ENCODE measurements around the gene SUSD5. TPM values are rescaled to one million over a fixed set of nuclear protein-coding genes. Genes with fewer than 3 reads are reported as not detected.

The SUSD5 gene
- polyA plus RNA-seq, 1 of the 3 experiments (the other 2 are of a cell fraction) = 1.2 TPM

DNA sequence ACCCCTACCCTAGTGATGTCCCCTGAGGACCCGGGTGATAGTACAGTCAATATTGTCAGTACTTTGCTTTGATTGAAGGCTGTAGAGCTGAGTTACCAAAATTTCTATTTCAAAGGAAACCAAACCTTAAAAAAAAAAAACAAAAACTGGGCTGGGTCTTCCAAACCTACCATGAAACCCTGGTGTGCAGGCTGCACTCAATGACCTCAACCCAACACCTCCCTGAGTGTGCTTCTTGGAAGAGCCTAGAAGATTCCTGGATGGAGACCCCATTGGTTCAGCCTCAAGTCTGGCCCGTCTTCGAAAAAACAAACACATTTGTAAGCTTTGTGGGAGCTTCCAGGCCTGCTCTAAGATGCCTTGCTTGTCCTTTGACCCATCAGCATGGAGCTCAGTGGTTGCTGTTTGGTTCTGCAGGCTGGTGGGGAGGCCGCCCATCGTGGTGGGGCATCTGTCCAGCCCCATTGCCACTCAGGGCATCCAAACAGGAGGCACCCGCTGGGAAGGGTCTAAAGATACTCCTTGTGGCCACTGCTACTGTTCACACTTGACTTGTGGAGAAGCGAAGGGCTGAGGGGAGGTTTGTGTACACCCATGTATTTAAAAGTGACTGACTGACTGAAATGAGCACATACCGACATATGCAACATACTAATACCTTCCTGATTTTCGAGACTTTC is 72.6 kb downstream of the SUSD5 start:
- TF ChIP-seq JUND (IDR thresholded peaks at IDR 0.05) = no peak
- TF ChIP-seq, protein P1, sequence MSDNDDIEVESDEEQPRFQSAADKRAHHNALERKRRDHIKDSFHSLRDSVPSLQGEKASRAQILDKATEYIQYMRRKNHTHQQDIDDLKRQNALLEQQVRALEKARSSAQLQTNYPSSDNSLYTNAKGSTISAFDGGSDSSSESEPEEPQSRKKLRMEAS (IDR thresholded peaks at IDR 0.05; ENCODE audit: low read depth) = no peak
- no peak for TF ChIP-seq RFX5 (IDR thresholded peaks at IDR 0.05; ENCODE audit: low read length)
- no peak for TF ChIP-seq NFIC (IDR thresholded peaks at IDR 0.05; ENCODE audit: borderline replicate concordance)
- no peak for TF ChIP-seq SMC3 (IDR thresholded peaks at IDR 0.05; ENCODE audit: low read depth, low read length)
- no peak for TF ChIP-seq TCF12 (IDR thresholded peaks at IDR 0.05)
- TF ChIP-seq, protein P2, sequence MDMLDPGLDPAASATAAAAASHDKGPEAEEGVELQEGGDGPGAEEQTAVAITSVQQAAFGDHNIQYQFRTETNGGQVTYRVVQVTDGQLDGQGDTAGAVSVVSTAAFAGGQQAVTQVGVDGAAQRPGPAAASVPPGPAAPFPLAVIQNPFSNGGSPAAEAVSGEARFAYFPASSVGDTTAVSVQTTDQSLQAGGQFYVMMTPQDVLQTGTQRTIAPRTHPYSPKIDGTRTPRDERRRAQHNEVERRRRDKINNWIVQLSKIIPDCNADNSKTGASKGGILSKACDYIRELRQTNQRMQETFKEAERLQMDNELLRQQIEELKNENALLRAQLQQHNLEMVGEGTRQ (IDR thresholded peaks at IDR 0.05; ENCODE audit: borderline replicate concordance, low read depth, low read length) = no peak
- TF ChIP-seq TAF1 (IDR thresholded peaks at IDR 0.05; ENCODE audit: borderline replicate concordance, low read depth, low read length) = no peak
- TF ChIP-seq, protein P3, sequence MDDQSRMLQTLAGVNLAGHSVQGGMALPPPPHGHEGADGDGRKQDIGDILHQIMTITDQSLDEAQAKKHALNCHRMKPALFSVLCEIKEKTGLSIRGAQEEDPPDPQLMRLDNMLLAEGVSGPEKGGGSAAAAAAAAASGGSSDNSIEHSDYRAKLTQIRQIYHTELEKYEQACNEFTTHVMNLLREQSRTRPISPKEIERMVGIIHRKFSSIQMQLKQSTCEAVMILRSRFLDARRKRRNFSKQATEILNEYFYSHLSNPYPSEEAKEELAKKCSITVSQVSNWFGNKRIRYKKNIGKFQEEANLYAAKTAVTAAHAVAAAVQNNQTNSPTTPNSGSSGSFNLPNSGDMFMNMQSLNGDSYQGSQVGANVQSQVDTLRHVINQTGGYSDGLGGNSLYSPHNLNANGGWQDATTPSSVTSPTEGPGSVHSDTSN (IDR thresholded peaks at IDR 0.05) = no peak
- no peak for TF ChIP-seq FOSL2 (IDR thresholded peaks at IDR 0.05; ENCODE audit: borderline replicate concordance, low read depth)
- no peak for TF ChIP-seq EP300 (IDR thresholded peaks at IDR 0.05; ENCODE audit: borderline replicate concordance in 1 of 2, low read depth in 1 of 2, low read length in 1 of 2)
- TF ChIP-seq SIN3A (IDR thresholded peaks at IDR 0.05; ENCODE audit: borderline replicate concordance, low read depth, low read length) = no peak
- TF ChIP-seq, protein P4, sequence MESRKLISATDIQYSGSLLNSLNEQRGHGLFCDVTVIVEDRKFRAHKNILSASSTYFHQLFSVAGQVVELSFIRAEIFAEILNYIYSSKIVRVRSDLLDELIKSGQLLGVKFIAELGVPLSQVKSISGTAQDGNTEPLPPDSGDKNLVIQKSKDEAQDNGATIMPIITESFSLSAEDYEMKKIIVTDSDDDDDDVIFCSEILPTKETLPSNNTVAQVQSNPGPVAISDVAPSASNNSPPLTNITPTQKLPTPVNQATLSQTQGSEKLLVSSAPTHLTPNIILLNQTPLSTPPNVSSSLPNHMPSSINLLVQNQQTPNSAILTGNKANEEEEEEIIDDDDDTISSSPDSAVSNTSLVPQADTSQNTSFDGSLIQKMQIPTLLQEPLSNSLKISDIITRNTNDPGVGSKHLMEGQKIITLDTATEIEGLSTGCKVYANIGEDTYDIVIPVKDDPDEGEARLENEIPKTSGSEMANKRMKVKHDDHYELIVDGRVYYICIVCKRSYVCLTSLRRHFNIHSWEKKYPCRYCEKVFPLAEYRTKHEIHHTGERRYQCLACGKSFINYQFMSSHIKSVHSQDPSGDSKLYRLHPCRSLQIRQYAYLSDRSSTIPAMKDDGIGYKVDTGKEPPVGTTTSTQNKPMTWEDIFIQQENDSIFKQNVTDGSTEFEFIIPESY (IDR thresholded peaks at IDR 0.05; ENCODE audit: borderline replicate concordance, low read depth) = no peak
- no peak for TF ChIP-seq ELF1 (IDR thresholded peaks at IDR 0.05)
- no peak for TF ChIP-seq FOXJ3 (CRISPR knock-in tag; IDR thresholded peaks at IDR 0.05)
- TF ChIP-seq, protein P5, sequence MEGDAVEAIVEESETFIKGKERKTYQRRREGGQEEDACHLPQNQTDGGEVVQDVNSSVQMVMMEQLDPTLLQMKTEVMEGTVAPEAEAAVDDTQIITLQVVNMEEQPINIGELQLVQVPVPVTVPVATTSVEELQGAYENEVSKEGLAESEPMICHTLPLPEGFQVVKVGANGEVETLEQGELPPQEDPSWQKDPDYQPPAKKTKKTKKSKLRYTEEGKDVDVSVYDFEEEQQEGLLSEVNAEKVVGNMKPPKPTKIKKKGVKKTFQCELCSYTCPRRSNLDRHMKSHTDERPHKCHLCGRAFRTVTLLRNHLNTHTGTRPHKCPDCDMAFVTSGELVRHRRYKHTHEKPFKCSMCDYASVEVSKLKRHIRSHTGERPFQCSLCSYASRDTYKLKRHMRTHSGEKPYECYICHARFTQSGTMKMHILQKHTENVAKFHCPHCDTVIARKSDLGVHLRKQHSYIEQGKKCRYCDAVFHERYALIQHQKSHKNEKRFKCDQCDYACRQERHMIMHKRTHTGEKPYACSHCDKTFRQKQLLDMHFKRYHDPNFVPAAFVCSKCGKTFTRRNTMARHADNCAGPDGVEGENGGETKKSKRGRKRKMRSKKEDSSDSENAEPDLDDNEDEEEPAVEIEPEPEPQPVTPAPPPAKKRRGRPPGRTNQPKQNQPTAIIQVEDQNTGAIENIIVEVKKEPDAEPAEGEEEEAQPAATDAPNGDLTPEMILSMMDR (IDR thresholded peaks at IDR 0.05) = no peak
- TF ChIP-seq RAD21 (IDR thresholded peaks at IDR 0.05; ENCODE audit: low read length) = no peak
- H3K4me2 ChIP-seq = no peak overlapping the region
- no peak overlapping the region for H3K4me3 ChIP-seq (ENCODE audit: low read depth in 2 of 2, low read length in 1 of 2)
- H3K36me3 ChIP-seq (replicated peaks in 1 of 2; ENCODE audit: control insufficient read depth in 1 of 2, insufficient read depth in 2 of 2, low read length in 1 of 2) = peaks cover 13 to 23% of the 10 kb centered on the region in 2 experiments
- POLR2A ChIA-PET = no interaction called here
- no peaks in the 10 kb centered on the region for H4K20me1 ChIP-seq (ENCODE audit: insufficient read depth)
- no peaks in the 10 kb centered on the region for H3K27me3 ChIP-seq (ENCODE audit: insufficient read depth)
- H3F3A ChIP-seq (replicated peaks; ENCODE audit: insufficient read depth) = peaks cover 4% of the 10 kb centered on the region
- no peaks in the 10 kb centered on the region for H3K9me2 ChIP-seq
- no peaks in the 10 kb centered on the region for H3K79me2 ChIP-seq (ENCODE audit: insufficient read depth)
- no peaks in the 10 kb centered on the region for H3K9me3 ChIP-seq
- H3K27ac ChIP-seq (ENCODE audit: low read depth in 2 of 2, low read length in 1 of 2) = no peak overlapping the region
- no peak overlapping the region for H2AFZ ChIP-seq (ENCODE audit: low read depth)
- H3K9ac ChIP-seq = no peak overlapping the region
- CTCF ChIA-PET = interaction anchor here (0.7 to 4.5 kb wide), 3 partner anchors 12 to 226 kb away, joined by 3 to 25 read pairs (median 5); no protein-coding TSS in a partner anchor
- WGBS (ENCODE audit: low lambda C conversion rate) = 88% methylated on average over 7 of the region's 9 CpGs
- no peak for DNase-seq
- peaks cover 2 to 9% of the 10 kb centered on the region in 2 experiments; a peak in 2 of 4 replicates for H3K4me1 ChIP-seq (ENCODE audit: control insufficient read depth in 1 of 2, insufficient read depth in 2 of 2, low read depth in 1 of 2, low read length in 1 of 2)

Data from SK-N-SH (cell line).